ENCODE measurements around the gene NEMP1.
"Not testable (repeated sequence)": the region's sequence is repeated elsewhere in the genome, so short reads cannot be mapped to it uniquely, and the experiment has no call there.

NEMP1 gene

DNA sequence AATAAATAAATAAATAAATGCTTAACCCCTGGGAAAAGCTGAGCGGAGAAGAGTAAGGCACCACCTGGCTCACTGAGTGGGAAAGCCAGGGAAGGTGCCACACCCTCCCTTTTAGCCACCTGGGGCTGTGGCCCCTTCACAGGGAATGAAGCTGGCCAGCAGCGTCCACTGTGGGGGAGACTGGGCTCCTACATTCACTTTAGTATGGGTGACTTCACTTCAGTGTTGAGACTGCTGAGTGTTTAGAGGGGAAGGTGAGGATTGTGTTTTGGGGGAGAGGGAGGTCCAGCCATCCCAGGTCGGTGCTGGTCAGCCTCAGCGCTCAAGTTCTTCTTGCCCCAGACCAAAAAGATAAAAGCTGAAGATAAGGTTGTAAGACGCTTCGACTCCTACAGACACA, 11.9 kb upstream of the NEMP1 start:
- no peak for DNase-seq

DNA sequence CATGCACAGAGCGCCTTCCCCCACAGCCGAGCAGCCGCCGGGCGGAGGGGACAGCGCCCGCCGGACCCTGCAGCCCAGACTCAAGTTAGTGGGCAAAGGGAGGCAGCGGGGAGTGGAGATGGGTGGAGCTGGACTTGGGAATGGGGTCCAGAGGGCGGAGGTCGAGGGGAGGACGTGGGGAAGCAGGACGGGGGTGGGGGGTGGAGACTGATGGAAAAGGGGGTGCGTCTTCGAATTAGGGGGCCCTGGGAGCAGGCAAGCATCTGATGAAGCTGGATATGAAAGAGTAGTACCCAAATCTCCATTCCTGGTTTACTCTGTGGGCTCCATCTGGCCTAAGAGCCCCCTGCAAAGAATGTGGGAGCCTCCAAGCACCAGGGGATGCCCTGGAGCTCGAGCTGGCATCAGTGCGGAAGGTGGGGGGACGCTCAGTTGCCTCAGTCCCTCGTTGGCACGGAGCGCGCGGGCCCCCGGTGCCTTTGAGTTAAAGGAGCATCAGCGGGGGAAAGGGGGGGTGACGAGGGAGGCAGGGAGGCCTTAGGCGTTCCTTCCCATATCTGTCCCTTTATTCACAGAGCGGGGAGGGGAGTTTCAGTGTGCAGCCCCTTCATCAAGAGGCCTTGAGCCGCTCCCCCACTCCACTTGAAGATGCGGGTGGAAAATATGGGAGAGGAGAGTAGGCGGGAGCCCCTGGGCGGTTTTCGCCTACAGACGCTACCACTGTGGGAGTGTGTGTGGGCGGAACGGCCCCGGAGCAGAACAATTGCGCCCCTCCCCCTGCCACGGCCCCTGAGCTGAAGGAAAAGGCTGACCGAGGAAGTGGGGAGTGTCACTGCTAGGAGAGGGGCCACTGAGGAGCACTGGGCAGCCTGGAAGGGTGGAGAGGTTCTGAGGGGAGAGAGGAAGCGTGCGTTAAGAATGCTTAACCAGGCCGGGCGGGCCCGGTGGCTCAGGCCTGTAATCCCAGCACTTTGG, 11.0 kb upstream of the NEMP1 start:
- peak in 1 of 2 experiments; percentile 31 for DNase-seq

DNA sequence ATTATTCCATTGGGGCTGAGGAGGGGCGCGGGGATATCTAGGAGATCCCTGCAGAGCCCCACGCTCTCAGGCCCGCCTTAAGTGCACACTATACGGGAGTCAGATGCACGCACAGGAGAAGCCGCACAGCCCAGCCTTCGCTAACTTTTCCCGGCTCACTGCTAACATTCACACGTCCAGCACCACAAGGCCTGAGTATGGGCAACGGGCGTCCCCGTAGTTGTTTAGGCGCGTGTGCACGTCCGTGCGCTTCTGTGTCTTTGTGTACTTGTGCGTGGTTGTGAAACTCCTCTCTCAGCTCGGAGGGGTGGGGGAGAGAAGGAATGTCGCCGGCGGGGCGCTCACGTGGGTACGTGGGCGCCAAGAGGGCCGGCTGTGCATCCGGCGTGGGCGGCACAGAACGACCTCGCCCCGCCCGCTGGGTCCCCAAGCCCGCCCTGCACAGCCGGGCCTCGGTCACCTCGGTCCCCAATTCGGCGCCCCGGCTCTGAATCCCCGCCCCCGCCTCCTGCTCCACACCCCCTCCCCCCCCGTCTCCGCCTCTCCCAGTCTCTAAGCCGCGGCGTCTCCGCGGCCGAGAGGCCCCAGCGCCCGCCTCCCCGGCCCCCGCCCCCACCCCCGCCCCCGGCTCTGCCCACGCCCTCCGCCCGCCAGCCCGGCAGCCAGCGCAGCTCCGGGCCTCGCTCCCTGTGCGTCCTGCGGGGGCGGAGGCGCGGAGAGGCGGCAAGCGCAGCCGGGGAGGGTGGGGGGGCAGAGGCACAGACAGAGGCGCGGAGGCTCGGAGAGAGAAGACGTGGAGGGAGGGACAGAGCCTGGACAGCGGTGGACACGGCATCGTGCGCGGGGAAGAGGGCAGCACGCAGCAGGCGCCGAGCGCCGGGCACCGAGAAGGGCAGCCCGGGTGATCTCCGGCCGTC, 10.0 kb upstream of the NEMP1 start, which contains the start of gene NAB2:
TSS of gene NAB2 (plus strand) at position 761 of the 917 bp plus-strand sequence. CDS start 158 bp downstream, outside the sequence.
- DNase-seq = peak; percentile 84 to 91

DNA sequence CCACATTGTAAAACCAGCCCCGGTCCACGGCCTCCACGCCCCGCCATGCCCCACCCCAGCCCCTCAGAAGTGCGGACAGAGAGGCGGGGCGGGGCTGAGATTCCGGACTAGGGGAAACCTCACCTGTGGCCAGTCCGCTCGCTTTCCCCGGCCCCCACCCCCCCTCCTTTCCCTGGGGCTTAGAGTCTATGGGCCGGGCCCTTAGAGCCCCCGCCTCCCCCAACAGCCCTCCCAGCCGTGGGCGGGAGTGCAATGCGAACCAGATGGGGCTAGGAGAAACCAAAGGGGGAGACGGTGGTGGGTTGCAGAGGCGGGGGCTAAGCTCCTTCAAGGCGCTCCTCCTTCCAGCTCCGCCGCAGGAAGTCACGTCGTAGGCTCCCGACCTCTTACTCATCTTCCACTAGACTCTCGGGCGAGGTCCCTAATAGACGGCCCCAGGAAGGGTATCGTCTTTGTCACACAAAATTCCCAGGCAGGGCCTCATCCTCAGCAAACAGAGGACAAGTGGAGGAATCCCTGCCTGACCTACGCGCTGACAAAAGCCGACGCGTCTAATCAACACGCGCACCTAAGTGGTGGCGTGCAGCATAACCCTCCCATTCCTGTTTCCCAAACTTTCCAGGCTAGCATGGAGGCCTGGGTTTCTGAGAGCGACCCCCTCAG, 9.2 kb upstream of the NEMP1 start:
- peak; percentile 94 to 96 for DNase-seq

DNA sequence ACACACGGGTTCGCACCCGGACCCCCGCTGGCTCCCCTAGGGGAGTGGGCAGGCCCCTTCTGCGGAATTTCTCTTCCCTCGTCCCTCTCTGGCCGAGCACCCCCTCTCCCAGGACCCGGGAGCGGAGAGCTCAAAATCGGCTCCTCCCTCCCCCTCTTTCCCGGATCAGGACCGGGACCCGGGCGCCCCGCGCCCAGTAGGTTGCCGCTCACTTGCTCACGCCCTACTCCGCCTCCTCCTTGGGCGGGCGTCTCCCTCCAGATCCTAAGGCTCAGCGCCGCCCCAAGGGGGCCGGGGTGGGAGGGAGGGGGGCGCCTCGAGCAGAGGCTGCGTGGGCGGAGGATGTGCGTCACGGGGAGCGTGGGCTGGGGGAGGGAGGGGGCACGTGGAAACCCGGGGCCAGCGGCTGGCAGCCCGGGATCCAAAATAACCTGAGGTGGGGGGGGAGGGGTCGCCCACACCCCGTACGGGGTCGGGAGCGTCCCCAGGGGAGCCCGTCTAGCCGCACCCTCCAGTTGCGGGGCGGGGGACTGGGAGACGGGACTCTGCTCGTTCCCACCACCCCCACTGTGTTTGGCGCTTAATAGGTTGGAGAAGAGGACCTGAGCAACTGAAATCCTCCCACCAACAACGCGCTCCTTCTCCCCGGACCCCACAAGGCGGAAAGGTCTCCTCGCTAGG, 8.6 kb upstream of the NEMP1 start:
- peak; percentile 80 to 85 for DNase-seq

DNA sequence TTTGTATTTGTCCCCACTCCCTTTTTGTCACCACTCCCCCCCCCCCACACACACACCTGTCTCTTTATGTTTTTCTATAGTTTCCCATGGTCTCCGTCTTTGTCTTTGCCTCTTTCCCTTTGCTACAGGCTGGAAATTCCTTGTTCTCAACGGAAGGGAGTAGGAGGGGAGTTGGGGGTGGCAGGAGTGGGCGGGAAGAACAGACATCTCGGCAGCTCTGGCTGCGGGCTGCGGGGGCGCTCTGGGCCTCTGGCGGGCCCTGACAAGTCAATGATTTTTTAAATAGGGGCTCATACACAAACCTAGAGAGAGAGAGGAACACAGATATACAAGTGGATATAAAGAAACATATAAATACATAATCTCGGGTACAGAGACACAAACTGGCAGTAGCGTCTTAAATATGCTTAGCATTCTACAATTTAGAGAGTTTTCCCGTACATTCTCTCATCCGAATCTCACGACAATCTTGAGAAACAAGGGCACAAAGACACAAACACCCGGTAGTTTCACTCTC, 8.0 kb upstream of the NEMP1 start:
- peak in 1 of 2 experiments; percentile 70 for DNase-seq

DNA sequence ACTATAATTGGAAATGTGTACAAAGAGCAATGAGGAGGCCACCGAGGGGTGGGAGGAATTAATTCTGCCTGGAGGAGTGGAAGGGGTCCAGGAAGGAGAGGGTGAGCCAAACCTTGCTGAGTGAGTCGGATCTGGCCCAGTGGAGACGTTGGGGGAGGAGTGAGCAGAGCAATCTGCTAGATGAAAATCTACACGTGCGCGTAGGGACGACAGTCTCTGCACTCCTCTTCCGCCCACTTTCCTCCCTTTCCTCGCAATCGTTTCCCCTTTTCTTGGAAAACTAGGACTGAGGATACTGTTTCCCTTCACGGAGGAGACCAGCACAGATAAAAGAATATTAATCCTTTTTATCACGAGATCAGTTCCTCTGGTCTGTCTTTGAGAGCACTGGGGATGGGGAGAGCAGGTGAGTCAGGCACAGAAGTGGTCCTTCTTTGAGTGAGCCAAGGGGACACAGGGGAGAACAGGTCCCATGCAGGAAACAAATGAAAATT, 7.5 kb upstream of the NEMP1 start:
- no peak for DNase-seq

DNA sequence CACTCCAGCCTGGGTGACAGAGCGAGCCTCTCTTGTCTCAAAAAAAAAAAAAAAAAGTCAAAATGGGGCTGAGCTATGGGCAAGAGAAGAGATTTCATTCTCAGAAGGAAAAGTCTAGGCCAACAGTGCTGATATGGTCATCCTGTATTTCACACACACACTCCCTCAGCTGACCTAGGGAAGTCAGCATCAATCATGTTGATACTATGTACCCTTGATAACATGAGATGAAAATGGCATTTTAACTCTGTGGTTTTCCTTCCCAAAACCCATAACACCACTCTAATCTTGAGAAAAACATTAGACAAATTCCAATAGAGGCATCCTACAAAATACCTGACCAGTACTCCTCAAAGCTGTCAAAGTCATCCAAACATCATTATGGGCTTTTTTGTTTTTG, 2.3 kb upstream of the NEMP1 start:
- no peak for DNase-seq

DNA sequence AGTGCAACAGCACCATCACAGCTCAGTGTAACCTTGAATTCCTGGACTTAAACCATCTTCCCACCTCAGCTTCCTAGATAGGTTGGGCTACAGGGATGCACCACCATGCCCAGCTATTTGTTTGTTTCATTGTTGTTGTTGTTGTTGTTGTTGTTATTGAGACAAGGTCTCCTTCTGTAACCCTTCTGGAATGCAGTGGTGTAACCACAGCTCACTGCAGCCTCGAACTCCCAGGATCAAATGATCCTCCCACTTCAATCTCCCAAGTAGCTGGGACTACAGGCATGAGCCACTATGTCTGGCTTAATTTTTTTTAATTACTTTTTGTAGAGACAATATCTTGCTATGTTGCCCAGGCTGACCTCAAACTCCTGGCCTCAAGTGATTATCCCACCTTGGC, 1.2 kb upstream of the NEMP1 start:
- DNase-seq = no peak

DNA sequence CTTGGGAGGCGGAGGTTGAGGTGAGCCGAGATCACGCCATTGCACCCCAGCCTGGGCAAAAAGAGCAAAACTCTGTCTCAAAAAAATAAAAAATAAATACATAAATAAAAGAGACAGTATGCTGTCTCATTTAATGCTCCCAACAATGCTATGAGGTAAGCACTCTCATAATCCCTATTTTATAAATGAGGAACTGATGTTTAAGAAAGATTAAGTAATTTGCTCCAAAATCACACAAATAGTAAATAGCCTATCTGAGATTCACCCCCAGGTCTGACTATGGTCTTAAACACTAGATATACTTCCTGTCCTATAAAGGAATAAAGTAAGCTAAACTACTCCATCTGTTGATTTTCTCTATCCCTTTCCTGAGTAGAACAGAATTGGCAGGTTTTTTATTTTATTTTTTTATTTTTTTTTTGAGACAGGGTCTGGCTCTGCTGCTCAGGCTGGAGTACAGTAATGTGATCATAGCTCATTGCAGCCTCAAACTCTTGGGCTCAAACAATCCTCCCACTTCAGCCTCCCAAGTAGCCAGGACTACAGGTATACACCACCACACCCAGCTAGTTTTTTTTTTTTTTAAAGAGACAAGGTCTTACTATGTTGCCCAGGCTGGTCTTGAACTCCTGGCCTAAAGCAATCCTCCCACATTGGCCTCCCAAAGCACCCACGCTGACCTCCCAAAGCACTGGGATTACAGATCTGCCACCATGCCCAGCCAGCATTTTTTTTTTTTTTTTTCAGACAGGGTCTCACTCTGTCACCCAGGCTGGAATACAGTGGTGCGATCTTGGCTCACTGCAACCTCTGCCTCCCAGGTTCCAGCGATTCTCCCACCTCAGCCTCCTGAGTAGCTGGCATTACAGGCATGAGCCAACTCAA, 4.8 kb downstream of the NEMP1 start:
- not testable (repeated sequence) for DNase-seq

DNA sequence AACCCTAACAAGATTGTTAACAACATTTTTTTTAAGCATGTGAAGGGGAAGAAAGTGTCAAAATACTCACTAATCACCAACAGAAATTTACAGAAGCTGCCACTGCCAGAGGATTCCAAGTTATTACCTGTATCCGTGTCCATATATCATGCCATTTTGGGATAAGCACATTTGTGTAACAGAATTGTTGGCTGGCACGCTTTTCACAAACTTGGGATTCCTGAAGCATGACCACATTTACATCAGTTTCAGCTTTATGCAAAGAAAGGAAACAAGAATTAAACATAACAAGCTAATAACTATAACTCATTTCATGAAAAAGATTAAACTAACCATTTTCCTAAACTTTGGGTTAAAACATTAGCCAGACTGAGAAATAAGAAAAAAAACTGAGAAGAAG, 5.9 kb downstream of the NEMP1 start:
- no peak for DNase-seq

DNA sequence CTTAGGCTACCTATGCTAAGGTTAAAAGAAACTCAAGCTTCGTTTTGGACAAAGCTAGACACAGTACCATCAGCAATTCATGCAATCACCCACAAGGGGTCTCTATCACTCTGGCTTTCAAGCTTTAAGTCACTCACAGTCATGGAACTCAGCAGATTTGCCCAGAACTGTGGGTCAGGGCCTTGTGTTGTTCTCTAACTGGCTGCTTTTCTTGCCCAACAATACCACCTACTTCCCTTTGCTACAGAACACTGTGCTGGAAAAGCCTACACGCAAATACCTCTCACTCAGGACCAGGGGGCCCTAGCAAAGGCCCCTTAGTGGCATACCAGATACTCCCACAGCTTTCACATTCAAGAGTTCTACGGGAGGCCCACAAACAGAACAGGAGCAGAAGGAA, 9.1 kb downstream of the NEMP1 start:
- peak; percentile 23 to 68 for DNase-seq

DNA sequence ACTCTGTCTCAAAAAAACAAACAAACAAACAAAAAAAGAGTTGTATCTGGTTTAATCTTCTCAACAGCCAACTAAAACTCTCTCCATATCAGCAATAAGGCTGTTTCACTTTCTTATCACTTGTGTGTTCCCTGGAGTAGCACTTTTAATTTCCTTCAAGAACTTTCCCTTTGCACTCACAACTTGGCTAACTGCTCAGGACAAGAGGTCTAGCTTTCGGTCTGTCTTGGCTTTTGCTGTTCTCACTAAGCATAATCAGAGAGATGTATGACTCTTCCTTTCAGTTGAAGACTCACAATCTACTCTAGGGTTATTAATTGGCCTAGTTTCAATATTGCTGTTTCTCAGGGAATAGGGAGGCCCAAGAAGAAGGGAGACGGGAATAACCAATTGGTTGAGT, 12.3 kb downstream of the NEMP1 start:
- DNase-seq = no peak

DNA sequence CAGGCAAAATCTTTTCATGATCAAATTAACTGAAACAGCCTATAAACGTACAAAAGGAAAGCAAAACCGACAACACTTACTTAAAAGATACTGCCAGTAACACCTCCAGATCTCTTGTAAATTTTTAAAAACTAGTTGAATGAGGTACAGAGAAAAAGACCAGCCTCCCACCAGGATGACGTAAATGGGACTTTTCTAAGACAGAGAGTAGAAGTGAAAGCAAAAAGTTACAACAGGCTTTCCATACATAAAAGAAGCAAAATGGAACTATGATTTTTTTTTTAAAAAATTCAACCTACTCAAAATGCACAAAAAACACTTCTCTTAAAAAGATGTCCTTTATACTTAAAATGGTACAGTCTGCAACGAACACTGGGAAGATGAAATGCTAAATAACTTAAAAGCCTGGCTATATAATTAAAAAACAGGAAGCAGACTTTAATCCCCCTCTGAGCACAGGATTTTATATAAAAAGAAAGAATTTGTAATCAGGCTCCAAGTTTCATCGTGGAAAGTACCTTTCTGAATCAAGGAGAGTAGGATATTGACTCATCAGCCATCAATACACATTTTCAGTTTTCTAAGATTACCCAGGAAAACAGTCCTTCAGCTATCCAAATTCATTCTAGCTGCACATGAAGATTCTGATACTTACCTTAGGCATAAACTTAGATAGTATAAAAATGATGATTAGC, 14.5 kb downstream of the NEMP1 start:
- no peak for DNase-seq

DNA sequence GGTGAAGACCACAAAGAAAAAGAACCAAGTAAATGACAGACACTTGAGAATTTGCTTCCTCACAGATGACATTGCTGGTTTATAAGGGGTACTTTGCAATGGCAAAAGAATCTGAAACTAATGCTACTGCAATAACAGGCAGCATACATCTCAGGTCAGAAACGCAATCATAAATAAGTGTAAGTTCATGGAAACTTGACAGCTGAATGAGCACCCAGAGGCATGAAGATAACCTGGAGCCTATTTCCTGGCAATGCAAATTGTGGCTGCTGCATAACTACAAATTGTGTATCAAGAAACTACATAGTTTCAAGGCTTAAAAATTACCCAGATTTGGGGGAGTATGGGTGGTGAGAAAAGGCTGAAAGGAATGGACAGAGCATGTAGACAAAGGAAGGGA, 20.1 kb downstream of the NEMP1 start:
- no peak for DNase-seq

DNA sequence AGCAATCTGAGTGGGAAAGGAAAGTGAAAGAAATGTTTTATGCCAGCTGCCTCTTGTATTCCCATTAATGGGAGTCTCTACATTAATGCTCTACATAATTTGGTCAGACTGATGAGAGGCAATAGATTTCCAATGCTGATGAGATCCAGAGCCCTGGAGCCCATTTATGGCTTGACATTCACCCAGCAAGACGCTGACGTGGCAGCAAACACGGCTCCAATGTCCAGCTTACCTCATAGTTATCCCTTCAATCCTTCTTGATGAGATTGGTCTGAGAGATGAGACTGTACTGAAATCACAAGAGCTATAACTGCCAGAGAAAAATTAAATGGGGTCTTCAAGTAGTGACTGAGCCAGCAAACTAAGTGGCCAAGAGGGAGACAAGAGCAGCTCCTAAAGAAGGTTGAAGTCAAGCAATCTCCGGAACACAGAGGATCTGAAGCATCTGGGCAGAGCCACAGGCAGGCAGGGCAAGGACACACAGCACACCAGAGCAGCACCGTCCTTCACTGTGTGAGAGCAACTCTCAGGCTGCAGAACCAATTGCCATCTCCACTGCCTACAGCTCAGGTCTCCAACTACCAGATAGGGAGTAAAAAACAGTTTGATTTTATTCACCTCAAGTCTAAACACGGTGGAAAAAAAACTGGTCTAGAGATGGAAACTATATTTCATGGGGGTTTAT, 21.4 kb downstream of the NEMP1 start:
- DNase-seq = no peak

DNA sequence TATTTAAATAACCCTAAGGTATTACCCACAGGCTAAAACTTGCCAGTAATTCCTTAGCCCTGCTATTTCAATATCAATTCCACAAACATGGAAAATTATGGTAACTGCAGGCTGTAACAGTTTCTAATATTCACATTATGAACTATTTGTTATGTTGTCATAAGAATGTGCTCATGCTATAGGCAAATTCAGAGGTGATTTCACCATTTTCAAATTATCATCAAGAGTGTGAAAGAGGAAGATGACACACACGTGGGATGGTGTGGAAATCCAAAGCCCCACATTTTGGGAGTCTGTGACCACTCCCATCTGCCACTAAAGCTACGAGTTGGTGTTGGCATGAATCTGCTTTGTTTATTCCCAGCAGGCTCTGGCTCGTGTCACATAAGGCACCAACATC, 22.8 kb downstream of the NEMP1 start:
- no peak for DNase-seq

DNA sequence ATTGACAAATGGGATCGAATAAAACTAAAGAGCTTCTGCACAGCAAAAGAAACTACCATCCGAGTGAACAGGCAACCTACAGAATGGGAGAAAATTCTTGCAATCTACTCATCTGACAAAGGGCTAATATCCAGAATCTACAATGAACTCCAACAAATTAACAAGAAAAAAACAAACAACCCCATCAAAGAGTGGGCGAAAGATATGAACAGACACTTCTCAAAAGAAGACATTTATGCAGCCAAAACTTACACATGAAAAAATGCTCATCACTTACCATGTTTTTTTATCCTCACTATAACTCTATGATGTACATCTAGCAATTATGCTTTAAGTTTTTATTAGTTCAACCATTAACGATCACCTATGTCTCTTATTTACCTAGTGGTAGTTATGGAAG, 24.7 kb downstream of the NEMP1 start:
- DNase-seq = not testable (repeated sequence)

DNA sequence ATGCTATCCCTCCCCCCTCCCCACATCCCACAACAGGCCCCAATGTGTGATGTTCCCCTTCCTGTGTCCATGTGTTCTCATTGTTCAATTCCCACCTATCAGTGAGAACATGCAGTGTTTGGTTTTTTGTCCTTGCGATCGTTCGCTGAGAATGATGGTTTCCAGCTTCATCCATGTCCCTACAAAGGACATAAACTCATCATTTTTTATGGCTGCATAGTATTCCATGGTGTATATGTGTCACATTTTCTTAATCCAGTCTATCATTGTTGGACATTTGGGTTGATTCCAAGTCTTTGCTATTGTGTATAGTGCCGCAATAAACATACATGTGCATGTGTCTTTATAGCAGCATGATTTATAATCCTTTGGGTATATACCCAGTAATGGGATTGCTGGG, 25.4 kb downstream of the NEMP1 start:
- not testable (repeated sequence) for DNase-seq

DNA sequence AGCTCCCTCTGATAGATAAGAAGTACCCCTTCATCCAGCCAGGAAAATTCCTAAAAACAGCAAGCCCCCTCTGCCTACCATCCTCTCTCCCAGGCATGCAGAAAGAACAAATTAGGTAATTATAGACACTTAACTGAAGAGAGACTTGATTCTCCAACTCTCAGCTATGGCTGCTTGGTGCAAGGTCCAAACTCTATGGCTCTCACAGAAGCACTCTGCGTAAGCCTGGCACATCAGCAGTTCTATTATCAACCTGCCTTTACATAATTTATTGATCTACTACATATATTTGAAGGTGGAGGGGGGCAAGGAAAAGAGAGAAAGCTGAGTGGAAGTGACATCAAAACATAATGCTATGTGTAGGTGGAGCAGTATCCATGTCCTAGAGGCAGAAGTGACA, 27.6 kb downstream of the NEMP1 start:
- no peak for DNase-seq
